HK-2 (cell line): Measurements from ENCODE around the gene MED12L.
A peak's percentile ranks its signal among the peaks of the same experiment; 100 is the strongest.

Source experiments
- DNase-seq: peaks from one replicate; pipeline ENCODE4 v3.0.0-alpha.2; 2018; ENCODE audit not compliant: unreplicated experiment

Gene MED12L

DNA sequence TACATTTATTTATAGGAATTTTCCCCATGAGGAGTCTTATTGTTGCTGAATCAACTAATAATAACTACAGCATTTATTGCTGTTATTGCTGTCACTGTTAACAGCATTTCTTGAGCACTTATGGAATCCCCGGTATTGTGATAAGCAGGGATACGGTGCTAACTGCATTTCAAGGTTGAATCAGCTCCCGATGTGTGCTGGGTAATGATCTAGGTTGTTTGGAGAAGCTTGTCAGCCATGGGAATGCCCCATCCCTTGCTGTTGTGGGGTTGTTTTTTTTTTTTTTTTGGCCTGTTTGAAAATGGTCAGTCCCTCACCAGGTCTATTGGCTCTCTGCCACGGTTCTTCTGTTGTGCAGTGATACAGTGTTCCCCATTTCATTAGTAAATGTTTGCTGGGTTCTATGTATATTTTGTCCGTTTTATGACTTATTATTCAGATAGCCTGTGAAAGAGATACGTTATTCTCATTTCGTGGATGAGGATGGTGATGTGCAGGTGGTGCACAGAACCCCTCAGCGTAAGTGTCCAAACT, 48.5 kb downstream of the MED12L start:
- DNase-seq: no peak

DNA sequence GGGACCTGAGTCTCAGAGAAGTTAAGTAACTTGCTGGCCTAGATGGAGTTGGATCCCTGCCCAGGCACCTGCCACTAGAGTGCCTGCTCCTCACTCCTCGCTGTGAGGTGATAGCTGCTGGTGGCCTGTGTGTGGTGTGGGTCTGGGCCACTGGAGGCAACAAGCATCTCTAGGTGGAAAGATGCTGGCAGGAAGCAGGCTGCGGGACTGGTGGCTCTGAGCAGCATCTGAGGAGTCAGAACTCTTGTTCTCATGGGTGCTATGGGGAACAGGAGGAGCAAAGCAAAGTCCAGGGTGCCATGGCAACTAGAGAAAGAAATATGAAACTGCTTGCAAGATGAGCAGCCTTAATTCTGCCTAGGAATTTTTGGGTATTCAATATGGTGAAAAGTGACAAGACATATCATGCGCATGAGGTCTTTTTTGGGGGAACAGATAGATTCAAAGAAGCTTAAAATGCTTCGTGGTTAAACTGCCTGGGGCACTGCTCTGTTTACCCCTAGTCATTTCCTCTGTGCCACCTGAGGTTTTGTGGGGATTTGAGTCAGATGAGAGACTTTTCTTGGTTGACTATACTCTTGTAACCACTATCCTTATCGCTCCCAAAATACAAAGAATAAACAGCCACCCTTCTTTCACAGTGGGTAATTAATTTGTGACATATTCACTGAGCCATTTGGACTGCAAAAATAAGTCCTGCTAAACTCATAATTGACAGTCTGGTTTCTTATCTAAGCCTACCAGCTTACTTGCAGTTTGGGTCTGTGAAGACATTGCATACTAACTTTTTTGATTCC, 50.3 kb downstream of the MED12L start:
- DNase-seq: no peak

DNA sequence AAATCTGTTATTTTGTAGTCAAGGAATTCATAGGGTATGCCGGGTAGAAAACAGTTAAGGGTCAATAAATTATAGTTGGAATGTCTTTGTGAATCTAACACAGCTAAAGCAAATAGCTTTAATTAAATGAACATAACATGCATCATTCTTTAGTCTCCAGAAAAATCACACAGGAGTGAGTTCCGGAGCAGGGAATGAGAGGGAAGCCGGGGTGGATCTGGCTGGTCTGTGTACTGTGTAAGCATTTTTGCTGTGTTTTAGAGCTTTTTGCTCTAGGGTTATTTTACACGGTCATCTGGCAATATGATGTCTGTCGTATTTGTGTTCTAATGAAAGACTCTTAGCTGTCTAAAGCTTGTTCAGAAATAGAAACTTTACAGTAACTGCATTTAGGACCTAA, 57.5 kb downstream of the MED12L start:
- DNase-seq: no peak

DNA sequence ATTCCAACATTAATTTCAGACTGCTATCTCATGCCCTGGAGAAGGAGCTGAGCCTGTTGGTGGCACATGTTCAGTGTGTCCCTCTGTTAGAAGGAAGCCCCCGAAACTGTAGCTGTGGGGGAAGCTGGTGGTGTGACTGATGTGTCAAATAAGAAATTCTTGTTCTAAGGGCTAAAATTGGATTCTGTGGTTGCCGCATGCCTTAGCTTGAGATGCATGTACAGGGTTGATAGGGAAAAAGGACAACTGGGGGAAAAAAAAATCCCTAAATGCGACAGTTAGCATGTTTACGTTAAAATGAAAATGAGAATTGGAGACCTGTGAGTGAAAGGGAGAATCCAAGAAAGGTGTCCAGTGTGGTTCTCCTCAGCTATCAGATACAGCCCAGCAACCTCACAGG, 58.6 kb downstream of the MED12L start:
- DNase-seq: no peak

DNA sequence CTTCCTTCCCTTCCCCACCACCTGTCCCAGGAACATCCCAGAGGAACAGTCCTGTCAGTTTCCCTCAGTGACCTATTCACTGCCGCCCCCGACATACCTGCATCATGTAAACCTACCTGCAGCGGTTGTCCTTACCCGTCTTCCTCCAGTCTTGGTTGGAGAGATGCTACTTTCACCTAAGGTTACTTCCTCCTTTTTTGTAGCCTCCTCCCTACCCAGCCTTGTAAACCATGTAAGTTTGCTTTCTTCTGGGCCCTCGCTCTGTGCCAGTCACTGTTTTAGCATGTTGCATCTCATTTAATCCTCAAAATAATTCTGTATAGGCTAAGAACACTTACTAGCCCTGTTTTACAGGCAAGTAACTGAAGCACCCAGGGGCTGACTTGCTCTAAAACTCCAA, 59.3 kb downstream of the MED12L start:
- DNase-seq: no peak

DNA sequence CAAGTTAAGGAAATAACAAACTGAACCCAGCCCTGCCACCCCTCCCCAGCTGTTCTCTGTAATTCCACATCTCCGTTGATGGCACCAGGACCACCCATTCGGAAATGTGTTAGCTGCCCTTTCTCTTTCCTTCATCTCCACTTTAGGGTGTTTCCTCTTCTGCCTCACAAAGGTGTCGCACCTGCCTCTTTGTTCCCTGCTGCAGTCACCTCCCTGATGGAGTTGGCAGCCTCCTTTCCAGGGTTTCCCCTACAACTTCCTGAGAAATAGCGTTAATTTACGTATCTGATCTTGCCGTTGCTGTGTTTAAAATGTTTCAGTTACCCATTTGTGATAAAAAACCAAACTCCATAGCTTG, 60.2 kb downstream of the MED12L start:
- DNase-seq: no peak

DNA sequence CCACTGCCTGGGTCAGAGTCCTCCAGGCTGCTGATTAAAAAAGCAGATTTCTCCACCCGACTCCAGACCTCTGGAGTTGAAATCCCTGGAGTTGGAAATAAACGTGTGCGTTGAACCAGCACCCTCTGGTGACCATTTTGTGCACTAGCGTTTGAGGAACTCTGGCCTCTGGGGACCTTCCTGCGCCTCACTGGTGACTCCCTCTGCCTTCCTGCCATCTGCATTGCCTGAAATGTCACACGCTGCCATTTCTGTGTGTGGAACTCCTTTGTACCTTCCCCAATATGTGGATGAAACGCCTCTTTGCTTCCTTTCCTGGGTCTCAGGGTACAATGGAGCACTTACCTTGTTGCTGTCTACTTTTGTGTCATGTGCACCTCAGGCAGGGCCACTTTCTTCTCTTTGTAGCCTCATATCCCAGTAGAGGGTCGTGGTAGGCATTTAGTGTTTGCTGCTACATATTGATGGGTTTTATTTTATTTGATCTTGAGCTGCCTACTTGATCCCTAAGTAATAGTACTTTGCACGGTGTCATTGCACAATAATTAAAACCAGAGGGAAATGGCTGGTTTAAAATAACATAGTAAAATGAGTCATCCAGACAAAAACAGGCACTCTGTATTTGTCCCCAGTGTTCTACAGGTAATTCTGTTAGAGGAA, 60.7 kb downstream of the MED12L start:
- DNase-seq: peak; percentile 77

DNA sequence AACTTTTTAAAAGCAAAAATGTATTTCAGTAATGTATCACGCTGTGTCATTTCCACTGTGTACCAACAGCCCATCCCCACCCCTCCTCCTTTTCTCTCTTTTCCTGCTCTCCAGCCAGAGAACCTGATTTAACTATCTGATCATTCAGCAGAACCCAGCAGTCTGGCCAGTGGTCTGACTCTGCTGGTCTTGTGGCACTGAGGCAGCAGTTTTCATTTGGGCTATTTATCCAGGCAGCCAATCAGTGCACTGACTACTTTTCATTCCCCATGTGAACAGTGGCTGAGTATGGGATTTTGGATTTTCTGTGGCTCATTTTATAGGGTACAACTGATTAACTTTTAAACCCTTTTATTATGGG, 61.2 kb downstream of the MED12L start:
- no peak for DNase-seq

DNA sequence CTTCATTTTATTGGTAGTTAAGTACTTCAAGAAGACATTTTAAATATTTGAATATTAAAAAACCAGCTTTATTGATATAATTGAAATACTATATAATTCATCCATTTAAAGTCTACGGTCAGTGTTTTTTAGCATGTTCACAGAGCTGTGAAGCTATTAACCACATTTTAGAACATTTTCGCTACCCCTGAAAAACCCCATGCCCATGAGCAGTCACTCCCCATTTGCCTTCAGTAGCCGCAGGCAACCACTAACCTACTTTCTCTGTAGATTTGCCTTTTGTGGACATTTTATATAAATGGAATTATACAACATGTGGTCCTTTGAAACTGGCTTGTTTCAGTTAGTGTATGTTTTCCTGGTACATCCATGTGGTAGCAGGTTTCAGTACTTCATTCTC, 61.8 kb downstream of the MED12L start:
- no peak for DNase-seq

DNA sequence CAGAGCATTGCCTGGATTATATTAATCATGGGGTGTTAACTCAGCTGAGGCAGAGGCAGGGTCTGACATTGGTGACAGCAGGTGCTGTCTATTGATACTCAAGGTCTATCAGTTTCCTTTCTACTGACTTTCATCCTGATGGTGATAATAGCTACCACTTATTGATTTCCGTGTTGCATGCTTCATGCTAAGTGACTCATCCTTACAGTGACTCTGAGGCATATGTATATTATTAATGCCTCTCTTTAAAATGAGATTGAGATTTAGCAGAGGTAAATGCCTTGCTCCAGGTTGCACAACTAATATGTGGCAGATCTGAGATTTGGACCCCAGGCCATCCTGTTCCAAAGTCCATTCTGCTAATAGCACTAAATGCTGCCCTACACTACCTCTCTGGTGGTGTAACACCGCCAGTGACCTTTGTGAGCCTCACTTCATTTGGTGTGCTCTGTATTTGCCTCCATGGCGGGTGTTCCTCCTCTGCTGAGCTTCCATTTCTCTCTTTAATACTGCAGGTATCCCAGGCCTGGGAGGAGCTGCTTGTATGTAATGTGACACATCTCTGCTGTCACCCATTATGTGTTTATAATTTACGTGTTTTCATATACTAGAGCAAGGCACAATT, 67.1 kb downstream of the MED12L start:
- no peak for DNase-seq

DNA sequence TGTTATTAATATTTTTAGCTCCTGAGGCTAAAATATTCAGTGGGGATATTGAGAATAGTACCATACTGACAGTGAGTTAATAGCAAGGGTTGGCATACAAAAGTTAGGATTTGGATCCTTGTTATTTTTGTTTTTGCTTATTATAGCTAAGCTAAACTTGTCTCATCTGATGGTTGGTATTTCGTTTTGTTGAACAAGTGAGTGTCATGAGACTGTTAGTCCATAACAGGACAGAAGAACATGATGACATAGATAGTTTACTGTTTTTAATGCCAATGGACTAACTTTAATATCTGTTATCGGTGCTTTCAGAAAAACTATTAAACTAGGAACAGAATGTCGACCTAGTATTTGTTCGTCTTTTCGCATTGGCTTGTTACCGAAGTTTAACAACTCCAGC, 69.1 kb downstream of the MED12L start:
- DNase-seq: no peak

DNA sequence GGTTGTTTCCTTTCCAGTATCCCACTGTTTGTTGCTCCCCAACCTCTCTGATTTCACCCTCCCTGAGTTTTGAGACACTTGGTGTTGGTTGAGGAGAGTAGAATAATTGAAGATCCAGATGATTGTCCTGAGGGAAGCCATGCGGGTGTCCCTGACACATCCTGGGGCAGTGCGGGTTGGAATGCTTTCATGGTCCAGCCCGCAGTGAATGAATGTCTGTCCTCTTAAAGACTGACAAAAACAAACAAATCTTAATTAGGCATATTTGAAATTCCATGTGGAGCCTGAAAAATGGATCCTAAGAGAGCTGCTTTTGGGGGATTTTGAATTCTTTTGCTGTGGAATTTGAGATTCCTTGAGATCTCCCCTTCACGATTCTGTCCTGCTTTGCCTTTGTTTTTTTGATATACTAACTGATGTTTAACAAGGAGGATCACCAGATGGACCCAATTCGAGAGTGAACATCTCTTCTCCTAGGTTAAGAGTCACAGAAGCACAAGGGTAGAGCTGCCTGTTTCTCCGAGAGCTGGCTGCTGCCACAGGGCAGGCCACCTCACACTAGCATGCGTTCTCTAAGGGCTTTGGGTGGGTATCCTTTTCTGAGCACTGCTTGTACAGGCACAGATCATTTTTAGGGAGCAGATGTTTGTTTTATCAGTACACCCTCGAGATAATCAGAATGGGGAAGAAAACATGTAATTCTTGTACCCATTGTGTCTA, 70.1 kb downstream of the MED12L start:
- DNase-seq: no peak

DNA sequence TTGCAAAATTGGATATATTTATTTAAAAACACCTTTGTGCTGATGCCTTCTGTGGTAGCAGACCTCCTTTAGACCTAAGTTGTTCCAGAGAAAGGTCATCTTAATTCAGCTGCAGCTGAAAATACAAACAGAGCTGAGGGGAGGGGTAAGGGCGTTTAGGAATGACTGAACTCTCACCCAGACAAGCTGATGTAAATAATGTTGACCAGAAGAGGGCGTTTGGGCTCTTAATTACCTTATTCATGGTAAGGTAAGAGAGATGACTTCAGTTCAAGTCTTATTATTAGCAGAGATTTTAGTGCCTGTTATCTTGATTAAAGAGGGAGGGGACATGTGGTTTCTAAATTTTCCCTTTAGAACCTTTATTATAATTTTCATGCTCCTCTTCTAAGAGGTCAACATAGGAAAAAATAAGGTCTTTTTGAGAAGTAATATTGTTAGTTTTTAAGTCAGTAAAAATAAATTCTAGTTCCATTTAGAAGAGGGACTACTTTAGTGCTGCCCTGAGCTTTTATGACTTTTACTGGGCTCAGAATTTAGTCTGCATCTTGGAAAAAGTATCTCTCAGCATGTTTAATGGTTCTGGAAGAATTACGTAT, 71.3 kb downstream of the MED12L start:
- no peak for DNase-seq

DNA sequence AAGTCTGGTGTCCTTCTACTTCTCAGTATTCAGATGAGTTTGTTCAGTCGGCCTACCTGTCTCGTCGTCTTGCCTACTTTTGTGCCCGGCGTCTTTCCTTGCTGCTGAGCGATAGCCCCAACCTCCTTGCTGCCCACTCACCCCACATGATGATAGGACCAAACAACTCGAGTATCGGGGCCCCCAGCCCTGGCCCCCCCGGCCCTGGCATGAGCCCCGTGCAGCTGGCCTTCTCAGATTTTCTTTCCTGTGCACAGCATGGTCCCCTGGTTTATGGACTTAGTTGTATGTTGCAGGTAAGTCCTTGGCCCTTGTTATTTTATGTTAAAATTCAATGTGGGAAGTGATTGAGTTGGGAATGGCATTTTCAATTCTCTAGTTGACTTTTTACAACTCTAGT, 74.3 kb downstream of the MED12L start:
- no peak for DNase-seq

DNA sequence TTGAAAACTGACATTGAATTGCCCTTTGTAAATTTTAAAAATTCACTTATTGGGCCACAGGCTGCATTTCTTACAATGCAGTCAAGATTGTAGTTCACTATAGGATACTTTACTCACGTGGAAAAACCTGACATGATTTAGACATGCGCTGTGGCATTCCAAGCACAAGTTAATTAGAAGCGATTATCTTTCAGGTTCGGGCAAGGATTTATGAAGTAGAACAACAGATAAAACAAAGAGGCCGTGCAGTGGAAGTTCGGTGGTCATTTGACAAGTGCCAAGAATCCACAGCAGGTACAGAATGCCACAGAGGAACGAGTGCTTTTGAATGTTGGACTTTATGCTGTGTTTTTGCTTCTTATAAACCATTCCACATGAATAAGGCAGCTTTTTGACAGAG, 79.8 kb downstream of the MED12L start:
- DNase-seq: no peak

DNA sequence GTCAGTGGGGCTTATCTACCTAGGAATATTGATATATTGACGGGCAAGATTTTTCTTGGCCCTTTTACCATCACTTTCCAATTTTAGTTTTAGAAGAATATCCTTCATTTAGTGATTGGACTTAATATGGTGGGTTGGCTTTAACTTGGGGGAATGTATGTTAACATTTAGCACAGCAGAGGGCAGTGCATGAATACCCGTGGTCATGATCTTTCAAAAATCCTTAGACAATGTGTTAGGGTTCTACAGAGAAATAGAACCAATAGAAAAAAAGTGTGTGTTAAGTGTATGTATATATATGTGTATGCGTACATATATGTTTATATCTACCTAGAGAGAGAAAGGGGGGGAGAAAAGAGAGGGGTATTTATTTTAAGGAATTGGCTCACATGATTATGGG, 80.7 kb downstream of the MED12L start:
- DNase-seq: no peak

DNA sequence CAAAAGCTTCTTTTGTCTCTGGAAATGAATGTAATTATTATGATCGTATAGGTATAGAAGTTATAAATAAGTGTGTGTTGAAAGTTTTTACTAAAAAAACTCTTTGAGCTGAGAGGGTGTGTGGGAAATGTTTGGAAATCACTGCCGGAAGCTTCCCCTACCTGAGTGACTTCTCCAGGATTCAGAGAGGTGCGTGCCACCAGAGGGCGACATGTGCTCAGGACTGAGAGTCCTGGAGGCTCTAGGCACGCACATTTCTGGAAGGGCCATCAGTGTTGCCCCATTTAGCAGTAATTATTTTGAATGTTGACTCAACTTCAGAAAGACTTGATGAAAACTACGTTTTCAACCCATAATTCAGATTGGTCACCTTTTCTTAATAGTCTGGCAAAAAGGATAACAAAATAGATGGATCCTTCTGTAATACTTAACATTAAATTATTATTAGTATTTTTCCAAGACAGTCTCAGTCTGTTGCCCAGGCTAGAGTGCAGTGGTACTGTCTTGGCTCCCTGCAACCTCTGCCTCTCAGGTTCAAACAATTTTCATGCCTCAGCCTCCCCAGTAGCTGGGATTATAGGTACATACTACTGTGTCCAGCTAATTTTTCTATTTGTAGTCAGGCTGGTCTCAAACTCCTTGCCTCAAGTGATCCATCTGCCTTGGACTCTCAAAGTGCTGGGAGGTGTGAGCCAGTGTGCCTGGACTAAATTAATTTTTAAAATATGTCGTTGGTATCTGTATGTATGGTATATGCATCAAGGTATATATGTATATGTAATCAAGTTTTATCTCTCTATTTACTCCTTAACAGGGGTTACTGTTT, 83.0 kb downstream of the MED12L start:
- peak; percentile 63 for DNase-seq

DNA sequence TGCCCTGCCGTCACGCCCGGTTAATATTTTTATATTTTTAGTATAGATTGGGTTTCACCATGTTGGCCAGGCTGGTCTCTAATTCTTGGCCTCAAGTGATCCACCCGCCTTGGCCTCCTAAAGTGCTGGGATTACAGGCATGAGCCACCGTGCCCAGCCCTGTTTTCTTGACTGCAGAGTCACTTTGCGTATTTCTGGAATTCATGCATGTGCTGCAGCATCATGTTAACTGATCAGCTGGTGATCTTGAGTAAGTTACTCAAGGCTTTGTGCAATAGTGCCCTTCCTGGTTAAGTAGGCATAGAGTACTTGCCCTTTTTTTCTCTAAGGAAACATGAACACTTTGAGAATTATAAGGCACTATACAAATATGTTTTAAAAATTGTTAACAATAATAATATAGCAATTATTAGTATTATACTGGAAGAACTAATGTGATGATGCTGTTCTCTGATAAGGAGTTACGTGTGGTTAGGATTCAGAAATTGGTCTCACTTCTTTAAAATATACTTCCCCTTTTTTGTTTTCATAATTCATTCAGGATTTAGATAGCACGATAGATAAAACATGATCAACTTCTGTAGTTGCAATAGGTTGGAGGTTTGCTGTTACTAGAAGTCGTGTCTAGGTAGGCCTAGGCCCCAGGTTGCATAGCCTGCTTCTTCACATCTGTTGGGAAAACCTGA, 83.9 kb downstream of the MED12L start:
- no peak for DNase-seq

DNA sequence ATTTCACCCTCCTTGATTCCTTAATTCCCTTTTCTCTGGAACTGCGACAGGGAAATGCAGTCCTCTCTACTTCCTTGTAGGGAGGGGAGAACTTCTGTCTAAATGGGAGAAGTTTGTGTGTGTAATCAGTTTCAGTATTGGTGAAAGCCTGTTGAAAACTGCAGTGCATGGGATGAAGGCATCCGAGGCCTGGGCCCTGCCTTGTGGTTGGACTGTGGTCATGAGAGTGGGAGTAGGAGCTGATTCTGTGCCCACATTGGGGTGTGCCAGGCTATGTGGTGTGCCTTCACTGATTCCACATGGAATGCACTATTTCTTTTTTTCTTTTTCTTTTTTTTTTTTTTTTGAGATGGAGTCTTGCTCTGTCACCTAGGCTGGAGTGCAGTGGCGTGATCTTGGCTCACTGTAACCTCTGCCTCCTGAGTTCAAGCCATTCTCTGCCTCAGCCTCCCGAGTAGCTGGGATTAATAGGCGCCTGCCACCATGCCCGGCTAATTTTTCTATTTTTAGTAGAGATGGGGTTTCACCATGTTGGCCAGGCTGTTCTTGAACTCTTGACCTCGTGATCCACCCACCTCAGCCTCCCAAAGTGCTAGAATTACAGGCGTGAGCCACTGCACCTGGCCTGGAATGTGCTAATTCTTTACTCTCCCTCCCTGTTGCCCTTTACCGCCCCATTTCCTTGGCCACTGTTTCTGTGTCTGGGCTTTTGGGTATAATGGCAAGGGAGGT, 84.7 kb downstream of the MED12L start:
- peak; percentile 18 for DNase-seq
